HCEC 1CT (cell line): ENCODE data around the gene IGSF9.

Source experiments
- DNase-seq: peaks from one replicate; pipeline ENCODE4 v3.0.0-alpha.2; 2017

IGSF9 gene

DNA sequence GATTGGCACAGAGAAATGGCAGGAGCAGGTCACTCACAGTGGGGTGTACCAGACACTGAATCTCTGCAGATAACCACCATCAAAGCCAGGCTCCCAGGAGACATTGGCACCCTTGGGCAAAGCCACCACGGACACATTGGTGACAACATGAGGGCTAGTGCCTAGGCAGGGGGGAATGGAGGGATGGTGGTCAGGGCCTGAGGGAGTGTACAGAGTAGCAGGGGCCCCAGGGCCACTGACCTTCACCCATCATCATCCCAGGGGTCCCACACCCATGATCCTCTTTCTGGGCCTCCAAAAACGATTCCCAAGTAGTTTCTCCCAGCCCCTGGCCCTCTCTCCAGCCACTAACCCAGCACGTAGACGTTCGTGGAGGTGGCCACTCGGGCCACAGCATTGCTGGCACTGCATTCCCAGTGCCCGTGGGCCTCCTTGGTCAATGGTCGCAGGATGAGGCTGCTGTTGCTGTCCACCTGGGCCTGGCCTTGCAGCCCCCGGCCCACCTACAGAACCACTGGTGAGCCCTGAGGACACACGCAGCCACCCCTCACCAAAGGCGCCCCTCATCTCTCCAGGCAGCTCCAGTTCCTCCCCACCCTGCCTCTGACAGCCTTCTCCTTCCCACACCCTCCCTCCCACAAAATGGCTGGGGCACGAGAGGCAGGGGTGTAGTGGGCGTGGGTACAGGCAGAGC is 14.2 kb downstream of the IGSF9 start:
- DNase-seq = no peak

DNA sequence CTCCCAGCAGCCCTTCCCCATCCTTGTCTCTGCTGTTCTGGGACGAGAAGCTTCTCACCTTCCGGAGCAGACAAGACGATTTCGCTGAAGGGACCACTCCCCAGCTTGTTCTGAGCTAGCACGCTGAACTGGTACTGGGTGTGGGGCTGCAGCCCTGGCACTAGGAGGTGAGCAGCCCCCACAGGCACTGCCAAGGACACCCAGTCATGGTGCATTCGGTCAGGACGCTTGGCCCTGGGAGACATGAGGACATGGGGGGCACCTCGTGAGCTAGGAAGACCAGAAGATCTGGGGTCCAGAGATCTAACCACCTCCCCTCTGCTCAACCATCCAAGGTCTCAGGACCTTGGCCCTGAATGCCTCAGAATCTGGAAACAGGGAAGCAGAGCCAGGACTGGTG is 14.8 kb downstream of the IGSF9 start:
- no peak for DNase-seq

DNA sequence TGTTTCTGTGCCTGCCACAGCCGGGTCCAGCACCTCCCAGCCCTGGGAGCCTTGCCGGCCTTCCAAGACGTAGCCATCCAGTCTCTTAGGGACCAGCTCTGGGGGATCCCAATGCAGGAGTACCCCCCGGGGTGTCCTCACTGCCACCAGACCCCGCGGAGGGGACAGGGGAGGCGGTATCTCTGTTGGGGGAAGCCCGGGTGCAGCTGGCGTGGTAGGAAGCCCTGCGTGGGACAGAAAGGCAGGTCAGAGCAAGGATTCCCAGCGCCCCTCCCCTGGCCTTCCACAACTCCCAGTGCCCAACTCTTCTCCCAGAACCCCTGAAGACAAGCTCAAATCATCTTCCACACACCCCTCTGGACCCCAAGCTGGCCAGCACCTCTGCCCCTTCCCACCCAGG is 15.2 kb downstream of the IGSF9 start:
- no peak for DNase-seq

- no peak for DNase-seq
These were observed 16.0 kb downstream of the IGSF9 start for GRCh38 chr1:159929155-159930051.

- DNase-seq = no peak
These were observed 16.8 kb downstream of the IGSF9 start for GRCh38 chr1:159928491-159929050.

DNA sequence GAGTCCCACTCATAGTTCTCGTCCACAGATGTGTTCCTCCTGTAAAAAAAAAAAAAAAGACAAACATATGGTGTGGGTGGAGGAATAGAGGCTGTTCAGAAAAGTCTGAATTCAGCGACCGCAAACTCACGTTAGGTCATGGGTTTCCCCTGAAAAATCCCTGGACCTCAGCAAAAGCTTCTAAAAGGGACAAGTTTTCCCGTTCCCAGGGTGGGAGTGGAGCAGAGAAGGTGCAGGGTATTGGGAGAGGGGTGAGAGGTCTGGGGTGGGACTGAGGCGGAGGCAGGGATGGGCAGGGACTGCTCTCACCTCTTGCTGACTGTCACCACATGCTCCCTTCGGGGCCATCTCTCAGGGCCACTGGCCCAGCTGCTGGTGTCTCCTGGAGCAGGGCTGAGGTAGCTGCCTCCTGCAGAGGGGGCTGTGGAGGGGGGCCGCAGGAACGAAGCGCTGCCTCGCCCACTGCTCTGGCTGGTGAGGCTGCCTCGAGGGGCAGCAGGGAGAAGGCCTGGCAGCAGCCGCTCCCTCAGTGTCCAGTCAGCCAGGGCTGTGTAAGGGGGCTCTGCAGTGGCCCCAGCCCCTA is 17.5 kb downstream of the IGSF9 start:
- DNase-seq = no peak

GRCh38 chr1:159927211-159927848 is 18.1 kb downstream of the IGSF9 start:
- no peak for DNase-seq

DNA sequence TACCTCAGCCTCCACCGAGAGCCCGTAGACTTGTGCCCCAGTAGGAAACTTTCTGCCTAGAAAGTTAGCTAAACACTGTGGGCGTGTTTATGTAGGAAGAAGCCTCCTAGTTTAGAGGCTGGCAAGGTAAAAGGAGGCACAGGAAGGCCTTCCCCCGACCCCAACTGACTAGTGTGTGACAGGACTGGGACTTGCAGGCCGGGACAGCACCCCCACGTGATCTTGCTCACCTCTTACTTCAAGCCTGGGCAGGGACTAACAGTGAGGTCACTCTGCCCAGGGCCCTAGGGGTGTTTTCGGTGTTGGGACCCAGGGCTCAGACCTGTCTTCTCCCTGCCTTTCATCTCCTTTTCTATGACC is 19.7 kb downstream of the IGSF9 start:
- peak; percentile 26 for DNase-seq

GRCh38 chr1:159924791-159925718 is 20.4 kb downstream of the IGSF9 start, which contains the start of gene TAGLN2:
Gene TAGLN2, minus strand, starts transcription at chr1:159925507. Its CDS starts 4,998 bp downstream, at chr1:159920509.
- DNase-seq = peak; percentile 91

GRCh38 chr1:159924025-159924790 is 21.2 kb downstream of the IGSF9 start:
- peak; percentile 88 for DNase-seq

DNA sequence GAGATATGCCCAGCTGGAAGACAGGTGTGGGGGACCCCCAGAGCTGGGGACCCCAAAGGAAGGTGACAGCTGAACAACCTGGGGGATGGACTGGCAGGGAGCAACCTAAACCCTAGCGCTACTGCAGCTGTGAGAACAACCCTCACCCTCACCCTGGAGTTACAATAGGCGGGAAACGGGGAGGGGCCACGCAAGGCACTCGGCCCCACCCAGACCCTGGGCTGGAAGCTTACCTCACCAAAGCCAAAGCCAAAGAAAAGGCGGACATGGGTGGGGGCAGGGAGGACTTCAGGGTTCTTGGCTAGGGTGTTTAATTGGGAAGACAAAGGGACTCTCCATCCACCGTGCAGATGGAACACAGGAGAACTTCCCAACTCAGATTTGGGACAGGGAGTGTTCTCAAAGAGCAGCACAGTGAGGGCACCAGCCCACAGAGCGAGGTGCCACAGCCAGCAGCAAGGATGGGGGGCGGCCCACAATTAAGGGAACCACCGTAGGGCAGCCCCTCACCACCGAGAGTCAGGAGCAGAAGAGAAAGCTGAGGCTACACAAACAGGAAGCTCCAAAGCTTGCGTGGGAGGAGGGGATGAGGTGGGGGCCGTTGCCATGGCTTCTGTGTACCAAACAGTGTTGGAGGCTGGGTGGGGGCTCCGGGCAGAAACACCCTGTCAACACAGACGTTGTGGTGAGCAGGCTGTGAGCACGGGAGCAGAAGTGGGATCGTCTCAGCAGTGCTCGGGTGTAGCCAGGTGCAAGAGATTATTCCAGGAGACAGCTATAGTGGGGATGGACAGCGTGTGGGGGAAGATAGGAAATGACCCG is 22.0 kb downstream of the IGSF9 start:
- peak; percentile 60 for DNase-seq

DNA sequence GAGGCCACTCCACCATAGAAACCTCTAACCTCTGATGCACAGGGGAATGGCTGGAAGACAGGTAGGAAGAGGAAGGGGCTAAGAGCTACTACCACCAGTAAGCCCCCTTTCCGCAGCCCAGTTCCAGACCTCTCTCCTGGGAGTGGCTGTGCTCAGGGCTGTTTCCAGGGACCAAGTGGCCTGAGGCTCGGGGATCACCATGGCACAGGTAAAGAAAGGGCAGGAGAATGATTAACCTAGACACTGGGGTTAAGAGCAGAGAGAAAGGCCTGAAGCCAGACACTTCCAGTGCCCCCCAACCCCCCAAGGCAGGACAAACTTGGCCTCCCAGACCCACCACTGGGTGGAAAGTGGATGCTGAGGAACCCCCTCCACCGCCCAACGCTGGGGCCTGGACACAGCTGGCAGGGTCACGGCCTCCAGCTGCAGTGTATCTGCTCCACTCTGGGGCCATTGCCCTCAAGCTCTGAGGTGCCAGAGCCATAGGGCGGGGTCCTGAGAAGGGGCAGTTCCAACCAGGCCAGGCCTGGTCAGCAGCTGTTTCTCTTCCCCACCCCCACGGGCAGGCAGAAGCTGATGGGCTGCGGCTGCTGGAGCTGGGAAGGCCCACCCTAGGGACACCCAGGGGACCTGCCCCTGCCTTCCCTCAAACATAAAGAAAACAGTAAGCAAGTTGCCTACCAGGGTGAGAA is 22.8 kb downstream of the IGSF9 start:
- DNase-seq = peak; percentile 33

- DNase-seq = no peak
These were observed 23.5 kb downstream of the IGSF9 start for GRCh38 chr1:159921700-159922504.

- DNase-seq = no peak
These were observed 24.2 kb downstream of the IGSF9 start for GRCh38 chr1:159921251-159921650.

DNA sequence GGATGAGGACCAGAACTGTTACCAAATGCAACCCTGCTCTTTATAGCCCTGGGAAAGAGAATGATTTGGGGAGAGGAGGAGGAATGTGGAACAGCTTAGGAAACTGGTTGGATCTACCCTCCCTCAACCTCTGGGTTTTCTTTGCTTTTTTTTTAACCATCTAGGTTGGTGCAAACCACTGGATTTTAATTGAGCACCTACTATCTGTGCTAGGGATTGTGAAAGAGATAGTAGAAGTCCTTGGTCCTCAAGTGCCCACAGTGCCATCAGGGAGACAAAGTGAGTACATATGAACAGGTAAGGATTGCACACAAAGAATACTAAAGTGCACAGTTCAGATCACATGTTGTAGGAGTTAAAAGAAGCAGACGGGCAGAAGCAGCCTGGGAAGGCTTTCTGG is 24.8 kb downstream of the IGSF9 start:
- DNase-seq = no peak

DNA sequence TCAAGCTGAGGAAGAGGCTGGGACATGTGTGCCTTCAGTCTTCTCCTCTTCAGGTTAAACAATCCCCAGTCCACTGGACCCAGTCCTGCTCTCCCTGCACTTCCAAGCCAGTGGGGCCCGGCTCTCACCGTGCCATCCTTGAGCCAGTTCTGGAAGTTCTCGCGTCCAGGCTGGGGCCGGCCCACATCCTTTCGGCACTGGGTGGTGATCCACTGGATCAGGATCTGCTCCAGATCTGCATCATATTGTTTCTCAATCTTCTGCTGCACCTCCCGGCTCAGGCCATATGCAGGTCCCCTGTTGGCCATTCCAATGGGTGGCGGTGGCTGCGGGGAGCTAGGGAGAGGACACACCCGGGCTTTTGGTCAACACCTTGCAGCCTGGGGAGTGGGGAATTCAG is 25.2 kb downstream of the IGSF9 start:
- no peak for DNase-seq

DNA sequence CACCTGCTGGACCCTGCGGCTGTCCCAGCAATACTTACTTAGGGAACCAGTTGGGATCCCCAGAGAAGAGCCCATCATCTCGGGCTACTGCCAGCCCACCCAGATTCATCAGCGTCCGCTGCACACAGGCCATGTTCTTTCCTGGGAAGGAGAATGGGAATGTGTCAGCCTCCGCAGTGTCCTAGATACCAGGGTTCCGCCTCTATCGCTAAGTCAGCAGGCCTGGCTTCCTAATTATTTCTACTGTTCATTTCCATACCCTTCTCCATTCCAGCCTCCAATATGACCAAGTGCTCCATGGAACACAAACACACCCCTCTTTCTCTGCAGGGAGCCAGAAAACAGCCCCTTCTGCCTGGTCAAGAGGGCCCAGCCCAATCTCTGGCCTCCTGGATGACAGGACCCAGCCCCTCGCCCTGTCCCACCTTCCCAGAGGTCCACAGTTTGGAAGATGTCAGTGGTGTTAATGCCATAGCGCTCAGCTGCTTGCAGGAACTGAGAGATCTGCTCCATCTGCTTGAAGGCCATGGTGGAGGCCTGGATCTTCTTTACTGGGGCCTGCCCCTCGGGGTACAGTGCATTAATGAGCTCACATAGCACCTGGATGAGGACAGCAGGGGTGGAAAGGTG is 26.1 kb downstream of the IGSF9 start:
- no peak for DNase-seq
